ENCODE data around the gene ZBTB8A.

DNA sequence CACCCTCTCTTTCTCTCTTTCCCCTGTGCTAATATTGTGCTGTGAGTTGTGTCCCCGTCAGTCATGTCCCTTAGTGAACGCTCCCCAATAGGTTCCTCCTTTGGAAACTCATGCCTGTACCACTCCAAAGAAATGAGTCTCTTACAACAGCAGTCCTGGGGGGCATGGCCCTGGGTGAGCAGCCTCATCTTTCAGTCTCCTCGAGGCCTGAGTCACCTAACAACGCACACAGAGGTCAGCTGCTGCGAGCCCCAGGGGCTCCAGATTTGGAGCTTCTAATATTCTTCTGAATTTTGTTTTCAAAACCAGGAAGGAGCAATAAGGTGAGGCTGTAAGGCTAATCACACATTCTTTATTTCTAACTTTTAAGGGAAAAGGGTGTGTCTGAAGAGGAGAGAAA, 30.5 kb upstream of the ZBTB8A start:
- TF ChIP-seq, protein P1, sequence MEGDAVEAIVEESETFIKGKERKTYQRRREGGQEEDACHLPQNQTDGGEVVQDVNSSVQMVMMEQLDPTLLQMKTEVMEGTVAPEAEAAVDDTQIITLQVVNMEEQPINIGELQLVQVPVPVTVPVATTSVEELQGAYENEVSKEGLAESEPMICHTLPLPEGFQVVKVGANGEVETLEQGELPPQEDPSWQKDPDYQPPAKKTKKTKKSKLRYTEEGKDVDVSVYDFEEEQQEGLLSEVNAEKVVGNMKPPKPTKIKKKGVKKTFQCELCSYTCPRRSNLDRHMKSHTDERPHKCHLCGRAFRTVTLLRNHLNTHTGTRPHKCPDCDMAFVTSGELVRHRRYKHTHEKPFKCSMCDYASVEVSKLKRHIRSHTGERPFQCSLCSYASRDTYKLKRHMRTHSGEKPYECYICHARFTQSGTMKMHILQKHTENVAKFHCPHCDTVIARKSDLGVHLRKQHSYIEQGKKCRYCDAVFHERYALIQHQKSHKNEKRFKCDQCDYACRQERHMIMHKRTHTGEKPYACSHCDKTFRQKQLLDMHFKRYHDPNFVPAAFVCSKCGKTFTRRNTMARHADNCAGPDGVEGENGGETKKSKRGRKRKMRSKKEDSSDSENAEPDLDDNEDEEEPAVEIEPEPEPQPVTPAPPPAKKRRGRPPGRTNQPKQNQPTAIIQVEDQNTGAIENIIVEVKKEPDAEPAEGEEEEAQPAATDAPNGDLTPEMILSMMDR (conservative IDR thresholded peaks at IDR 0.05), result no peak
- TF ChIP-seq ZFX (IDR thresholded peaks at IDR 0.05), result no peak

Data from C4-2B (cell line).